ENCODE measurements around the gene SLC4A4. TPM values are rescaled to one million over a fixed set of nuclear protein-coding genes. Genes with fewer than 3 reads are reported as not detected.

The SLC4A4 gene
- 1.0 to 1.9 TPM (median 1.3 TPM) in 5 replicates for total RNA-seq (2022; extraction: Qiagen RNA extraction)

GRCh38 chr4:71338846-71339593 lies at the start of gene SLC4A4:
Gene SLC4A4 (plus strand): TSS chr4:71339020.

All from A549 treated with Hydrocortisone at 1 μM for 4 hours (cell line).